Measurements from ENCODE around the gene PRAC1.

- TF ChIP-seq, protein P1, sequence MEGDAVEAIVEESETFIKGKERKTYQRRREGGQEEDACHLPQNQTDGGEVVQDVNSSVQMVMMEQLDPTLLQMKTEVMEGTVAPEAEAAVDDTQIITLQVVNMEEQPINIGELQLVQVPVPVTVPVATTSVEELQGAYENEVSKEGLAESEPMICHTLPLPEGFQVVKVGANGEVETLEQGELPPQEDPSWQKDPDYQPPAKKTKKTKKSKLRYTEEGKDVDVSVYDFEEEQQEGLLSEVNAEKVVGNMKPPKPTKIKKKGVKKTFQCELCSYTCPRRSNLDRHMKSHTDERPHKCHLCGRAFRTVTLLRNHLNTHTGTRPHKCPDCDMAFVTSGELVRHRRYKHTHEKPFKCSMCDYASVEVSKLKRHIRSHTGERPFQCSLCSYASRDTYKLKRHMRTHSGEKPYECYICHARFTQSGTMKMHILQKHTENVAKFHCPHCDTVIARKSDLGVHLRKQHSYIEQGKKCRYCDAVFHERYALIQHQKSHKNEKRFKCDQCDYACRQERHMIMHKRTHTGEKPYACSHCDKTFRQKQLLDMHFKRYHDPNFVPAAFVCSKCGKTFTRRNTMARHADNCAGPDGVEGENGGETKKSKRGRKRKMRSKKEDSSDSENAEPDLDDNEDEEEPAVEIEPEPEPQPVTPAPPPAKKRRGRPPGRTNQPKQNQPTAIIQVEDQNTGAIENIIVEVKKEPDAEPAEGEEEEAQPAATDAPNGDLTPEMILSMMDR (IDR thresholded peaks at IDR 0.05): no peak
- TF ChIP-seq POLR2A (IDR thresholded peaks at IDR 0.05): no peak
These were observed 50.0 kb downstream of the PRAC1 start for GRCh38 chr17:48672340-48672739.
